WTC11 (cell line): ENCODE measurements around the gene ZFYVE28. TPM values are rescaled to one million over a fixed set of nuclear protein-coding genes. Genes with fewer than 3 reads are reported as not detected.

Experiments used
- ATAC-seq: fragments of 200-7000 bp; cut with Tn5 transposase; 2 replicates; pipeline ENCODE4 v1.10.0; 2021; ENCODE audit warnings: mild to moderate bottlenecking, moderate library complexity
- Bru-seq: library from RNA; stranded (reverse); fragments of 400-500 nt; gene quantifications from one replicate; lab custom pipeline; 2021; lab: Mats Ljungman, UMichigan
- CTCF ChIA-PET: fragments of 300-600 bp; sonication (Branson Sonifier 250); formaldehyde crosslinking; loops from one replicate; lab custom pipeline; 2021; ENCODE audit warnings: antibody characterized with exemption; lab: Charles Lee
- POLR2A ChIA-PET: fragments of 350-600 bp; sonication (Branson Sonifier 250); formaldehyde crosslinking; loops from one replicate; lab custom pipeline; 2021; ENCODE audit warnings: antibody characterized with exemption; lab: Charles Lee
- DNase-seq: peaks from one replicate; pipeline ENCODE4 v3.0.0; 2021; ENCODE audit warnings: low spot score
- H3K27ac Mint-ChIP-seq: 2 replicates; pipeline ENCODE4 v1.8.0; 2021; ENCODE audit warnings: mixed read lengths
- H3K27me3 Mint-ChIP-seq: 2 replicates; pipeline ENCODE4 v1.8.0; 2021; ENCODE audit warnings: low read depth, mild to moderate bottlenecking, moderate library complexity, mixed read lengths
- H3K36me3 Mint-ChIP-seq: 2 replicates; pipeline ENCODE4 v1.8.0; 2021; ENCODE audit warnings: mixed read lengths
- H3K4me1 Mint-ChIP-seq: 2 replicates; pipeline ENCODE4 v1.8.0; 2022; ENCODE audit warnings: mixed read lengths
- H3K4me3 Mint-ChIP-seq: 2 replicates; pipeline ENCODE4 v1.8.0; 2021; ENCODE audit warnings: mild to moderate bottlenecking, moderate library complexity, mixed read lengths
- H3K9me3 Mint-ChIP-seq: 2 replicates; pipeline ENCODE4 v1.8.0; 2021; ENCODE audit warnings: mixed read lengths
- CTCF ChIP-seq: fragments of 200-600 bp; IDR thresholded peaks from 2 replicates; pipeline ENCODE4 v1.8.0; 2022; ENCODE audit warnings: antibody characterized with exemption
- E2F4 ChIP-seq: sonication (generic); formaldehyde crosslinking; IDR thresholded peaks from 2 replicates; pipeline ENCODE4 v1.8.1; 2022; ENCODE audit warnings: low read depth, mild to moderate bottlenecking, moderate library complexity, missing genetic modification reagents, borderline replicate concordance
- ERG ChIP-seq: fragments of 250-450 bp; sonication (Bioruptor Pico); IDR thresholded peaks from 2 replicates; pipeline ENCODE4 v1.8.0; 2021; ENCODE audit warnings: mild to moderate bottlenecking
- FOXK1 ChIP-seq: sonication (generic); formaldehyde crosslinking; IDR thresholded peaks from 2 replicates; pipeline ENCODE4 v1.8.0; 2022; ENCODE audit warnings: mild to moderate bottlenecking, moderate library complexity, missing genetic modification reagents
- FOXP1 ChIP-seq: sonication (generic); formaldehyde crosslinking; IDR thresholded peaks from 2 replicates; pipeline ENCODE4 v1.8.0; 2022; ENCODE audit warnings: missing genetic modification reagents, mild to moderate bottlenecking, moderate library complexity, borderline replicate concordance
- FOXP4 ChIP-seq: sonication (generic); formaldehyde crosslinking; IDR thresholded peaks from 2 replicates; pipeline ENCODE4 v1.8.0; 2022; ENCODE audit warnings: mild to moderate bottlenecking, missing genetic modification reagents
- HMGXB4 ChIP-seq: sonication (generic); formaldehyde crosslinking; IDR thresholded peaks from 2 replicates; pipeline ENCODE4 v1.8.1; 2023; ENCODE audit warnings: mild to moderate bottlenecking, moderate library complexity, missing genetic modification reagents
- IRF1 ChIP-seq: sonication (generic); formaldehyde crosslinking; IDR thresholded peaks from 2 replicates; pipeline ENCODE4 v1.8.0; 2023; ENCODE audit warnings: missing genetic modification reagents
- MAX ChIP-seq: sonication (generic); formaldehyde crosslinking; IDR thresholded peaks from 2 replicates; pipeline ENCODE4 v1.8.0; 2022; ENCODE audit warnings: mild to moderate bottlenecking, missing genetic modification reagents
- MYBL2 ChIP-seq: sonication (generic); formaldehyde crosslinking; IDR thresholded peaks from 2 replicates; pipeline ENCODE4 v1.8.1; 2023; ENCODE audit warnings: mild to moderate bottlenecking, moderate library complexity, missing genetic modification reagents
- NFYB ChIP-seq: sonication (generic); formaldehyde crosslinking; conservative IDR thresholded peaks from 2 replicates; pipeline ENCODE4 v1.8.0; 2022; ENCODE audit warnings: low read depth, missing genetic modification reagents
- PRDM15 ChIP-seq: sonication (generic); formaldehyde crosslinking; IDR thresholded peaks from 2 replicates; pipeline ENCODE4 v1.8.0; 2022; ENCODE audit warnings: missing genetic modification reagents
- PRRX2 ChIP-seq: fragments of 250-450 bp; sonication (Bioruptor Pico); IDR thresholded peaks from 2 replicates; pipeline ENCODE4 v1.8.0; 2021; ENCODE audit warnings: mild to moderate bottlenecking
- RELA ChIP-seq: sonication (generic); formaldehyde crosslinking; IDR thresholded peaks from 2 replicates; pipeline ENCODE4 v1.8.1; 2022; ENCODE audit warnings: missing genetic modification reagents, mild to moderate bottlenecking, borderline replicate concordance
- SMAD4 ChIP-seq: sonication (generic); formaldehyde crosslinking; IDR thresholded peaks from 2 replicates; pipeline ENCODE4 v1.8.0; 2022; ENCODE audit warnings: mild to moderate bottlenecking, missing genetic modification reagents
- TCF7 ChIP-seq: sonication (generic); formaldehyde crosslinking; IDR thresholded peaks from 2 replicates; pipeline ENCODE4 v1.8.0; 2022; ENCODE audit warnings: mild to moderate bottlenecking, low read depth, missing genetic modification reagents, moderate library complexity
- TEAD1 ChIP-seq: sonication (generic); formaldehyde crosslinking; IDR thresholded peaks from 2 replicates; pipeline ENCODE4 v1.8.0; 2022; ENCODE audit warnings: mild to moderate bottlenecking, missing genetic modification reagents
- ZBTB43 ChIP-seq: sonication (generic); formaldehyde crosslinking; IDR thresholded peaks from 2 replicates; pipeline ENCODE4 v1.8.1; 2023; ENCODE audit warnings: mild to moderate bottlenecking, missing genetic modification reagents
- ZNF138 ChIP-seq: sonication (generic); formaldehyde crosslinking; conservative IDR thresholded peaks from 2 replicates; pipeline ENCODE4 v1.8.1; 2022; ENCODE audit warnings: mild to moderate bottlenecking, moderate library complexity, missing genetic modification reagents
- ZNF671 ChIP-seq: fragments of 250-450 bp; sonication (Bioruptor Pico); IDR thresholded peaks from 2 replicates; pipeline ENCODE4 v1.8.0; 2021; ENCODE audit warnings: mild to moderate bottlenecking
- long read RNA-seq, 3 experiments: library from RNA in 1 of 3; library from capped mRNA in 1 of 3; library from polyadenylated mRNA in 1 of 3; unstranded in 2 of 3; stranded (forward) in 1 of 3; transcript quantifications; one replicate each; pipeline ENCODE4 v2.0.0, GENCODE V29; 2021
- total RNA-seq: library from RNA; stranded (reverse); gene quantifications from 3 replicates; pipeline ENCODE4 v1.2.3, GENCODE V29; 2021

ZFYVE28 gene
- total RNA-seq (4.5 to 7.8 TPM (median 6.0 TPM) in 3 replicates), Bru-seq, nascent RNA (percentile 37 among the genes with signal in this experiment)
- long read RNA-seq, experiment 1, full-length matches to known transcripts = 5 of 17 reads
- long read RNA-seq, experiment 1, partial matches to known transcripts = 1 of 17 reads
- long read RNA-seq, experiment 1, other reads (novel, unspliced or antisense) = 11 of 17 reads
- long read RNA-seq, experiment 2, partial matches to known transcripts = 1 of 3 reads
- long read RNA-seq, experiment 2, other reads (novel, unspliced or antisense) = 2 of 3 reads
- long read RNA-seq, experiment 3 = 0 reads

GRCh38 chr4:2417765-2418649 is at the start of gene ZFYVE28:
Gene ZFYVE28 (minus strand): TSS chr4:2418645. CDS start chr4:2418323, 322 bp downstream.
- peak within 1 kb of the TSS; percentile 86 for H3K4me3 Mint-ChIP-seq
- H3K27me3 Mint-ChIP-seq = peaks cover 83% of the 10 kb centered on the region
- DNase-seq (no peak), ATAC-seq (peak; percentile 10; the same call in 1 of the 2 replicates)
- no peak within 1 kb of the TSS for H3K27ac Mint-ChIP-seq
- no peaks in the 10 kb centered on the region for H3K36me3 Mint-ChIP-seq
- ChIA-PET POLR2A (no interaction called here), CTCF (interaction anchor here (0.9 to 1.7 kb wide), 14 partner anchors 11 to 198 kb away, joined by 3 to 24 read pairs (median 6); partner anchors contain the start of gene RNF4)
- H3K4me1 Mint-ChIP-seq = peaks cover 50% of the 10 kb centered on the region
- no peaks in the 10 kb centered on the region for H3K9me3 Mint-ChIP-seq
- 0 out of 2 replicates have a peak, but pooled peaks have one; percentile 15 for TF ChIP-seq MYBL2 (CRISPR knock-in tag)
- no peak for TF ChIP-seq TEAD1
- no peak; the same call in 1 of the 2 replicates for TF ChIP-seq MAX
- TF ChIP-seq FOXK1 (CRISPR knock-in tag) = no peak
- TF ChIP-seq ERG = no peak
- TF ChIP-seq ZBTB43 (CRISPR knock-in tag) = no peak
- TF ChIP-seq E2F4 = no peak
- no peak for TF ChIP-seq NFYB (CRISPR knock-in tag)
- TF ChIP-seq CTCF = no peak
- no peak for TF ChIP-seq TCF7
- 0 out of 2 replicates have a peak, but pooled peaks have one; percentile 0 for TF ChIP-seq PRDM15
- no peak for TF ChIP-seq HMGXB4 (CRISPR knock-in tag)
- TF ChIP-seq FOXP4 (CRISPR knock-in tag) = no peak
- TF ChIP-seq SMAD4 (CRISPR knock-in tag) = no peak
- TF ChIP-seq FOXP1 (CRISPR knock-in tag) = 0 out of 2 replicates have a peak, but pooled peaks have one; percentile 9
- TF ChIP-seq IRF1 (CRISPR knock-in tag) = no peak
- TF ChIP-seq ZNF671 = no peak
- no peak for TF ChIP-seq RELA
- no peak for TF ChIP-seq PRRX2
- TF ChIP-seq ZNF138 (CRISPR knock-in tag) = no peak
